Astrocyte (in vitro differentiated cells and primary cell): ENCODE measurements around the gene APPBP2.
"Not testable (repeated sequence)": the region's sequence is repeated elsewhere in the genome, so short reads cannot be mapped to it uniquely, and the experiment has no call there.

ENCODE experiments used
- CTCF ChIP-seq: IDR thresholded peaks from 2 replicates; pipeline ENCODE4 v1.5.1; 2011; ENCODE audit warnings: low read depth, mild to moderate bottlenecking, inconsistent platforms, low read length, moderate library complexity; ENCODE audit not compliant: insufficient read depth
- EZH2 ChIP-seq: IDR thresholded peaks from 2 replicates; pipeline ENCODE4 v1.6.1; 2012; ENCODE audit warnings: mild to moderate bottlenecking, low read length, inconsistent platforms; ENCODE audit not compliant: insufficient read depth

DNA sequence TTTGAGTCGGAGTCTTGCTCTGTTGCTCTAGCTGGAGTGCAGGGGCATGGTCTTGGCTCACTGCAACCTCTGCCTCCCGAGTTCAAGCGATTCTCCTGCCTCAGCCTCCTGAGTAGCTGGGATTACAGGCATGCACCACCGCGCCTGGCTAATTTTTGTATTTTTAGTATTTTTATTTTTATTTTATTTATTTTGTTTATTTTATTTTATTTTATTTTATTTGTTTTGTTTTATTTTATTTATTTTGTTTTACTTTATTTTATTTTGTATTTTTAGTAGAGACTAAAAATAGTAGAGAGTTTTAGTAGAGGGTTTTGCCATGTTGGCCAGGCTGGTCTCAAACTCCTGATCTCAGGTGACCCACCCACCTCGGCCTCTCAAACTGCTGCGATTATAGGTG, 106.2 kb downstream of the APPBP2 start:
- TF ChIP-seq CTCF, EZH2: not testable (repeated sequence)
